ENCODE results near the gene DLST.

DLST gene

DNA sequence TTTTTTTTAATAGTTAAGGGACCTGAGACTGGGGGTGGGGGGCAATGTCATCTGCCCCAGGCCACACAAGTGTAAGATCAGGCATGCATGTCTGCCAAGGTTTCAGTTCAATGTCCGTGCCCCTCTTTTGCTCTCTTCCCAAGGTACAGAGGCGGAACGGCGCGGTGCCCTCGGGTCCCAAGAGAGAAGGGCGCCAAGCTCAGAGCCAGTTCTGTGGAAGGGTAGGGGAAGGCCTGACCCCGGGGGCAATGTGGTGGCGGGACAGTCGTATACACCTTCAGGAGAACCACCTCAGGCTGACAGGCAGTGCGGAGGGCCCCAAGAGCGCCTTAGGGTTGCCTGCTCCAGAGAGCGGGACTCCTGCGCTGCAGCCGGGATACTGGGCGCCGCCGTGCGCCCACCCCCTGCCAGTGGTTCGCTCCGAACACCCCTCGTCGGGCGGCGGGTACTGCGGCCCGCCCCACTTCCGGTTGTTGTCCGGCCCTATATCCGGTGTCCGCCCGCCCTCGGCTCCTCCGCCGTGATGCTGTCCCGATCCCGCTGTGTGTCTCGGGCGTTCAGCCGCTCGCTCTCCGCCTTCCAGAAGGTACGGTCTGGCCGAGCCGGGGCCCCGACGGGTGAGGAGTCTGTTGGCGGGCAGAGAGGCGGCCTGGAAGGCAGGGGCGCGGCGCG lies at the start of gene DLST:
TSS of gene DLST (plus strand) at position 486 of the 672 bp plus-strand sequence. CDS start at position 524, 38 bp downstream.
- peak; percentile 88 for DNase-seq (ENCODE audit: low read depth)
- H3K4me3 ChIP-seq (replicated peaks; ENCODE audit: low read depth, low read length): peak within 1 kb of the TSS; percentile 78

DNA sequence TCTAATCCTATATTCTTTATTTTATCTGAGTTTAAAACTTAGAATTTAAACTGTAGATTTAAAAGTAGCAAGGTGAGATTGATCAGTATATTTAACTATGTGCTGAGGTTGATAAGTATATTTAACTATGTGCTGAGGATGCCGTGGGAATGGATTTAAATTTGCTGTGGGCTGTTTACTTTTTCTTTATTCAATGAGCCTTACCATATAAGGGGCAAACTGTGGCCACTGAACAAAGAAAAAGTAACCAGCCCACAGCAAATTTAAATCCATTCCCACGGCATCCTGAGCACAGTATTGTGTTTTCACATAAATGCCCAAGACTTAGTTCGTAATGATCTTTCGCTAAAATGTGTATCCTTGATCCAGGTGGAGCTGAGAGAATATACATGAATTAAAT lies 48.9 kb upstream of the DLST start:
- H3K4me3 ChIP-seq (replicated peaks; ENCODE audit: low read depth, low read length): no peak overlapping the region
- TF ChIP-seq, protein P1, sequence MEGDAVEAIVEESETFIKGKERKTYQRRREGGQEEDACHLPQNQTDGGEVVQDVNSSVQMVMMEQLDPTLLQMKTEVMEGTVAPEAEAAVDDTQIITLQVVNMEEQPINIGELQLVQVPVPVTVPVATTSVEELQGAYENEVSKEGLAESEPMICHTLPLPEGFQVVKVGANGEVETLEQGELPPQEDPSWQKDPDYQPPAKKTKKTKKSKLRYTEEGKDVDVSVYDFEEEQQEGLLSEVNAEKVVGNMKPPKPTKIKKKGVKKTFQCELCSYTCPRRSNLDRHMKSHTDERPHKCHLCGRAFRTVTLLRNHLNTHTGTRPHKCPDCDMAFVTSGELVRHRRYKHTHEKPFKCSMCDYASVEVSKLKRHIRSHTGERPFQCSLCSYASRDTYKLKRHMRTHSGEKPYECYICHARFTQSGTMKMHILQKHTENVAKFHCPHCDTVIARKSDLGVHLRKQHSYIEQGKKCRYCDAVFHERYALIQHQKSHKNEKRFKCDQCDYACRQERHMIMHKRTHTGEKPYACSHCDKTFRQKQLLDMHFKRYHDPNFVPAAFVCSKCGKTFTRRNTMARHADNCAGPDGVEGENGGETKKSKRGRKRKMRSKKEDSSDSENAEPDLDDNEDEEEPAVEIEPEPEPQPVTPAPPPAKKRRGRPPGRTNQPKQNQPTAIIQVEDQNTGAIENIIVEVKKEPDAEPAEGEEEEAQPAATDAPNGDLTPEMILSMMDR (IDR thresholded peaks at IDR 0.05; ENCODE audit: low read length, missing control alignments): no peak
- no peak for DNase-seq (ENCODE audit: low read depth)

More for the DNA sequence above, at the start of gene DLST:
- TF ChIP-seq, protein P1 (IDR thresholded peaks at IDR 0.05; ENCODE audit: low read length, missing control alignments): no peak

DNA sequence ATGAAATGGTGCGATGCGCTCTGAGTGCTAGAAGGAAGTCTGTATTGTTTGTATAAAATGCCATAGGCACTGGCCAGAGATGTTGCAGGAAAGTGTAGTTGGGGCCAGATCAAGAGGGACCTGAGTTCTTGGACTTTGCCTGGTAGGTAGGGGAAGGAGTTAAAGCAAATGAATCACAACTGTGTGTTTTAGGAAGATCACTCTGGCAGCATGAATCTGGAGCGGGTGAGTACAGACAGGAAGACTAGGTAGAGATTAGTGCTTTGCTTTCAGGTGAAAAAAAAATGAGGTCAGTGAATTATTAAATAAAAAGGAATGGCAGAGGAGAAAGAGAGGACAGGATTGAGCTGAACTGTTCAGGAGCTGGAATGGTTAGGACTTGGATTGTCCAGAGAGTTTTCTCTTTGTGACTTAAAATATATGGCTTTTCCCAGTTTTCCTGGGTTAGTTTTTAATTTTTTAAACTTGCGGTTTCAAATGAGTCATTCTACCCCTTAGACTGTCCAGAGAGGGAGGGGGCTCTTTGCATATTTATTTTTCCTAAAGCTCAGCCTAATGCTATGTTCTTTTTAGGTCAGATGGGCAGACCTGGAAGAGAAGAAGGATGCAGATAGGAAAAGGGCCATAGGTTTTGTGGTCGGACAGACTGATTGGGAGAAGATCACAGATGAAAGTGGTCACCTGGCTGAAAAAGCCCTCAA lies 46.9 kb upstream of the DLST start:
- TF ChIP-seq, protein P1 (IDR thresholded peaks at IDR 0.05; ENCODE audit: low read length, missing control alignments): no peak
- no peak for DNase-seq (ENCODE audit: low read depth)
- no peak overlapping the region for H3K4me3 ChIP-seq (replicated peaks; ENCODE audit: low read depth, low read length)

DNA sequence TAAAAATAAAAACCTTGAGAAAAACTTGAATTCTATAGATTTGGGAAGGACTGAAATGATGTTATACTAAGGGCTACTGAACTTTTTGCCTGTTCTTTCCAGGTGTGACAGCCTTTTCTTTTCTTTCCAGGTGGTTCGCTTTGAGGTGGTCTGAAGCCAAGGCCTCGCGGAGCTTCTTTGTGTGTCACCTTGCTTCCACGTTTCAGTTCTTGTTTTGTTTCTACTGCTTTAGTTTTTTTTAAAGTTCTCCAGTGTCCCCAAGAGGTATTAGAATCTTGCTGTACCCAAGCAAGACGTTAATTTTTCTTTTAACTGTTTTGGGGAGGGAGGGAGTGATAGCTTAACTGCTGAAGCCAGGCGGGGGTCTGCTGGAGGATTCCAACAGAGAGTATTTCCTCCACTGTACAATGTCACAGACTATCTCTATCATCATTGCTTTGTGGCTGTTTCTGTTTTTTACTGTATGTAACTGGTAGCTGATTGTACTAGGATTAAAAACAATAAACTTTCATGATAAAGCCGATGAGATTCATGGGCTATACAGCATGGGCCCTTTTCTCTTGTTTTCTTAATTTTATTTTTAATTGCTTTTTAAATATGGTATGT lies 46.0 kb upstream of the DLST start:
- TF ChIP-seq, protein P1 (IDR thresholded peaks at IDR 0.05; ENCODE audit: low read length, missing control alignments): no peak
- no peak overlapping the region for H3K4me3 ChIP-seq (replicated peaks; ENCODE audit: low read depth, low read length)
- DNase-seq (ENCODE audit: low read depth): no peak

DNA sequence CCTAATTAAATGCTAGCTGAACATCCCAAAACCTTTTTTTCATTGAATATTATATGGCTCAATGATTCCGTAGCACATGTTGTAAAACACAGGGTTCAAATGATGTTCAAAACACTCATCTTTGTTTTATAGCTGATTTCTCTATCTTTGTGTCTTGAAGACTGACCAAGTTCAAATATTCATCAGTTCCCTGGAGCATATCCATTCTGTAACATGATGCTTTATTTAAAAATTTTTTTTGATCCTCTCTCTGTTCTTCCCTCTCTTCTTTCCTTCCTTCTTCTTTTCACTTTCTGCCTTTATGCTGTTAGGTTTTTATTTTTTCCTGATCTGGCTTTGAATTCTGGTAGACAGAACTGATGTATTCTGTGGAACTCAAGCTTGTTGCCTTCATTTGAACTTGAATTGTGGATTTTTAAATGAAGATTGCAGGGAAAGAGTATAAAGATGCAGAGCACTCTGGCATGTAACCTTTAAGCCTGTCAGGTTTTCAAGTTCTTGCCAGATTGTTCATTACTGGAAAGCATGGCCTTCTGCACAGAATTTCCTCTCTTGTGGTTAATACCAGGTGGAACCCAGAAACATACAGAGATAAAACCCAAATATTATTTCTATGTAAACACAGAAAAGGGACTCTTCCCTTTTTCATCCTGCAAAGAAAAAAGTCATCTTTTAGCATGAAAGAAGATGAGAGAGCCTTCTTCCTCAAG lies 45.3 kb upstream of the DLST start:
- TF ChIP-seq, protein P1 (IDR thresholded peaks at IDR 0.05; ENCODE audit: low read length, missing control alignments): no peak
- H3K4me3 ChIP-seq (replicated peaks; ENCODE audit: low read depth, low read length): no peak overlapping the region
- DNase-seq (ENCODE audit: low read depth): no peak

DNA sequence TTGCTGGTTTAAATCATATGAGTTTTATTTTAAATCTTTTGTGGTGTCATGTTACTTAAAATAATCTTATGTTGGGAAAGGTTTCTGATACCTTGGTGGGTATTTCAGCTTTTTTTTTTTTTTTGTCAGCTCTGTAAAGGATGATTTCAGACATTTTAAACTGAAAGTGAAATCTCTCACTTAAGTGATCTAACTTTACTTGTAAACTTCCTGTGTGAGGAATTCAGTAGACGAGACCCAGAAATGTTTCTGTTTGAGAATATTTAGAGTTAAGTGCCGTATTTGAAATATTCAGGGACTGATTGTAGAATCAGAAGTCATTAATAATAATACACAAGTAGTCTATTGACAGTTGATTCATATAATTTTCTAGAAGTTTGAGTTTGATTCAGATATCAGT lies 43.5 kb upstream of the DLST start:
- TF ChIP-seq, protein P1 (IDR thresholded peaks at IDR 0.05; ENCODE audit: low read length, missing control alignments): no peak
- DNase-seq (ENCODE audit: low read depth): no peak
- no peak overlapping the region for H3K4me3 ChIP-seq (replicated peaks; ENCODE audit: low read depth, low read length)

All from fibroblast of pulmonary artery (primary cell).